ENCODE measurements around the gene MYO5B. TPM values are rescaled to one million over a fixed set of nuclear protein-coding genes. Genes with fewer than 3 reads are reported as not detected.

The MYO5B gene
- total and polyA plus RNA-seq, 9 of the 15 experiments (the other 6 are each of a cell fraction or from before 2014, with no cell fraction given), result 0.07 to 0.42 (median 0.28) TPM

DNA sequence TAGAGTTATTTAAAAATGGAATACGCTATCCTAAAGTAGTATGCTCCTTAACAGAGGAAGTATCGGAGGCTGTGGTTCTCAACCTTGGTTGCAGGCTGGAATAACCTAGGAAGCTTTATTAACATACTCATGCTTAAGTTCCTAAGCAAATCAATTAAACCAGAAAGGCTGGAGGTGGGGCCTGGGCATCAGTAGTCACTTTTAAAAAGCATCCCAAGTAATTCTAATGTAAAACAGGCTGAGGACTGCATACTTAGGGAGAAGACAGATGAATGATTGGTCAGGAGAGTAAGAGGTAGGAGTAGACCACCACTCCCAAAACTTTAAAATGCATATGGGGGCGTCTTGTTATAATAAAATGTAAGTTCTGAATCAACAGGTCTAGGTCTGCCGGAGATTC is 396.9 kb downstream of the MYO5B start:
- Histone ChIP-seq H4K20me1 (replicated peaks; ENCODE audit: control insufficient read depth, insufficient read depth, low read length) (no peaks in the 10 kb centered on the region), H3K9ac (ENCODE audit: insufficient read depth in 1 of 2, low read depth in 2 of 2, low read length in 2 of 2) (no peak overlapping the region), H3K27me3 (ENCODE audit: control insufficient read depth in 2 of 2, insufficient read depth in 2 of 2, low read length in 2 of 2) (no peaks in the 10 kb centered on the region), H3K36me3 (ENCODE audit: control insufficient read depth, insufficient read depth, low read length) (peaks cover 10% of the 10 kb centered on the region; the same call in 1 of the 3 replicates), H3K79me2 (ENCODE audit: control insufficient read depth, insufficient read depth, low read length) (no peaks in the 10 kb centered on the region), H3K27ac (ENCODE audit: extremely low read depth, low read depth, low read length) (no peak overlapping the region), H3K4me3 (no peak overlapping the region), H3K4me2 (ENCODE audit: insufficient read depth, low read length) (no peak overlapping the region), H3K4me1 (replicated peaks in 1 of 2; ENCODE audit: control insufficient read depth in 2 of 2, insufficient read depth in 2 of 2, low read length in 2 of 2) (no peaks in the 10 kb centered on the region; a peak in 1 of 5 replicates), H3K9me1 (ENCODE audit: control insufficient read depth, insufficient read depth, low read length) (no peaks in the 10 kb centered on the region), H3K9me3 (replicated peaks; ENCODE audit: control insufficient read depth, insufficient read depth, low read depth, low read length) (no peaks in the 10 kb centered on the region), H2AFZ (ENCODE audit: low read depth, low read length) (no peak overlapping the region)
- POLR2A ChIA-PET, result no interaction called here
- ATAC-seq (no peak), FAIRE-seq (no peak), DNase-seq (ENCODE audit: extremely low read depth in 1 of 4, low spot score in 3 of 4) (no peak)
- in situ Hi-C loops (cut with MboI) (no loop called here), intact Hi-C loops (cut with micrococcal nuclease) (no loop called here)
- WGBS (ENCODE audit: insufficient coverage, low coverage, missing lambda C conversion rate), result 84% methylated on average over 4 of the region's 4 CpGs
- CTCF ChIA-PET (ENCODE audit: low intra/inter-chr PET ratio), result no interaction called here
- BruUV-seq (replicated peaks), result no TSS peak
- TF ChIP-seq PYGO2 (tag; IDR thresholded peaks at IDR 0.05) (no peak), CXXC5 (CRISPR knock-in tag; IDR thresholded peaks at IDR 0.05) (no peak), DPF2 (IDR thresholded peaks at IDR 0.05) (no peak), ADNP (tag; IDR thresholded peaks at IDR 0.05) (no peak), ZNF282 (CRISPR knock-in tag; IDR thresholded peaks at IDR 0.05) (no peak), SPI1 (IDR thresholded peaks at IDR 0.05; ENCODE audit: borderline replicate concordance, low read depth, low read length) (no peak)
- TF ChIP-seq, protein P1, sequence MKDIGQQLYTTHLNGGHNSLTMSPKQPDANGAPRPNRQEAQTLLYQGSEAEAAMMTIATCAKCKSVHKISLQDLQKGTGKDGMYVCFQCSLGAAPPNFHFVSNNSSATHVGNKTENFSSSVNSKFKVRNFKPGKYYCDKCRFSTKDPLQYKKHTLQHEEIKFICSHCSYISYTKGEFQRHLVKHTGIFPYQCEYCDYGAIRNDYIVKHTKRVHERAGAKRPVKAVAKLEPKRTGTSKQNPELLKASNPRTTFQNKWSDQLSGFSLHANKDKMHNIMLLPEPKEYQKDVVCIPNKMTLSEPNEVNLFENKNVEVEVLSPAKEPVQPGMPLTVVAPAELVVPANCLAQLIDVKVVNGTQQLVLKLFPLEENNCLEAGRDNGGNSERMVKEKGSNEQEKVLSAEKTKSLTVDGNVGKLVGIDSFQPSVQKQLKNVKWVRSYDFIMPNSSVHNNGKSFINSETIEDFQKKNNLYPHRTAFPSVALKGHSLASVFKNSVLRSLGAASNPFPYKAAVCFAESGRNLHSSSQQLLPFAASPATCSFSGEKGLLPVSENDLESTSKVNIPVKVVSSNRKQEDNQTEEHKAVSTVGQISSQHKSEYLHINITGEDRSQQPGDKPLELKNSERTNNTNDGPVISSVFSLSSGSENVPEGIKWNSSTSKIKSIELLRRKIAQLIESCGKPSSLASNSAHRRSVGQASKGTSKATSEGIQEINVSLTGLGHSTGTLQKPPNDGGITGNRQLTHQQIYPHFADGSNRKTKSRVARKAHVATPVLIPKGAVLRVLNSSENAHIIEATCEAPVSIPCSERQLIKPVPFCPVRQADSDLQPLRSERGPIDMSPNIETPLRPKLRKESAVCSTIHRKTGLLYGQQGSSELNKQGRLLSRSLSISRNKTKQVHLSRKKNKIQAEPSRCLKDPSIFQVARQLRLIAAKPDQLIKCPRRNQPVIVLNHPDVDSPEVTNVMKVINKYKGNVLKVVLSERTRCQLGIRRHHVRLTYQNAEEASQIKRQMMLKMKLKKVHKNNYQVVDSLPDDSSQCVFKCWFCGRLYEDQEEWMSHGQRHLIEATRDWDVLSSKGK (CRISPR knock-in tag; IDR thresholded peaks at IDR 0.05), result no peak
- TF ChIP-seq, protein P2, sequence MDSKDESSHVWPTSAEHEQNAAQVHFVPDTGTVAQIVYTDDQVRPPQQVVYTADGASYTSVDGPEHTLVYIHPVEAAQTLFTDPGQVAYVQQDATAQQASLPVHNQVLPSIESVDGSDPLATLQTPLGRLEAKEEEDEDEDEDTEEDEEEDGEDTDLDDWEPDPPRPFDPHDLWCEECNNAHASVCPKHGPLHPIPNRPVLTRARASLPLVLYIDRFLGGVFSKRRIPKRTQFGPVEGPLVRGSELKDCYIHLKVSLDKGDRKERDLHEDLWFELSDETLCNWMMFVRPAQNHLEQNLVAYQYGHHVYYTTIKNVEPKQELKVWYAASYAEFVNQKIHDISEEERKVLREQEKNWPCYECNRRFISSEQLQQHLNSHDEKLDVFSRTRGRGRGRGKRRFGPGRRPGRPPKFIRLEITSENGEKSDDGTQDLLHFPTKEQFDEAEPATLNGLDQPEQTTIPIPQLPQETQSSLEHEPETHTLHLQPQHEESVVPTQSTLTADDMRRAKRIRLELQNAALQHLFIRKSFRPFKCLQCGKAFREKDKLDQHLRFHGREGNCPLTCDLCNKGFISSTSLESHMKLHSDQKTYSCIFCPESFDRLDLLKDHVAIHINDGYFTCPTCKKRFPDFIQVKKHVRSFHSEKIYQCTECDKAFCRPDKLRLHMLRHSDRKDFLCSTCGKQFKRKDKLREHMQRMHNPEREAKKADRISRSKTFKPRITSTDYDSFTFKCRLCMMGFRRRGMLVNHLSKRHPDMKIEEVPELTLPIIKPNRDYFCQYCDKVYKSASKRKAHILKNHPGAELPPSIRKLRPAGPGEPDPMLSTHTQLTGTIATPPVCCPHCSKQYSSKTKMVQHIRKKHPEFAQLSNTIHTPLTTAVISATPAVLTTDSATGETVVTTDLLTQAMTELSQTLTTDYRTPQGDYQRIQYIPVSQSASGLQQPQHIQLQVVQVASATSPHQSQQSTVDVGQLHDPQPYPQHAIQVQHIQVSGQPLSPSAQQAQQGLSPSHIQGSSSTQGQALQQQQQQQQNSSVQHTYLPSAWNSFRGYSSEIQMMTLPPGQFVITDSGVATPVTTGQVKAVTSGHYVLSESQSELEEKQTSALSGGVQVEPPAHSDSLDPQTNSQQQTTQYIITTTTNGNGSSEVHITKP (IDR thresholded peaks at IDR 0.05; ENCODE audit: partially characterized antibody), result no peak
